K562 (cell line): ENCODE measurements around the gene CCDC183. TPM values are rescaled to one million over a fixed set of nuclear protein-coding genes. Genes with fewer than 3 reads are reported as not detected.
A peak's percentile ranks its signal among the peaks of the same experiment; 100 is the strongest.

Experiments
- HMBOX1 ChIP-seq: sonication (generic); IDR thresholded peaks from 2 replicates; pipeline ENCODE4 v1.6.1; 2016
- NCOA2 ChIP-seq, 2 experiments: fragments of 450-650 bp; IDR thresholded peaks; 2 replicates each; pipeline ENCODE4 v1.6.1; 2018; ENCODE audit warnings: mild to moderate bottlenecking in 2 of 2, moderate library complexity in 1 of 2; ENCODE audit not compliant: partially characterized antibody in 2 of 2
- PHF8 ChIP-seq: fragments of 200-600 bp; sonication (generic); IDR thresholded peaks from 2 replicates; pipeline ENCODE4 v1.6.1; 2012; ENCODE audit warnings: mixed run types, mild to moderate bottlenecking, inconsistent platforms, low read length, moderate library complexity, borderline replicate concordance
- PKNOX1 ChIP-seq: fragments of 450-650 bp; IDR thresholded peaks from 2 replicates; pipeline ENCODE4 v1.6.1; 2016
- SAFB2 ChIP-seq: fragments of 200-400 bp; formaldehyde crosslinking; IDR thresholded peaks from 2 replicates; pipeline ENCODE4 v1.6.1; 2018; ENCODE audit warnings: borderline replicate concordance, low read length, low read depth, moderate library complexity; ENCODE audit not compliant: severe bottlenecking
- ZBTB17 ChIP-seq: fragments of 450-650 bp; formaldehyde crosslinking; IDR thresholded peaks from 2 replicates; pipeline ENCODE4 v1.4.0; 2020; ENCODE audit warnings: mild to moderate bottlenecking
- ZNF668 ChIP-seq: fragments of 250-450 bp; sonication (Bioruptor Pico); IDR thresholded peaks from 2 replicates; pipeline ENCODE4 v1.8.0; 2022; ENCODE audit warnings: mild to moderate bottlenecking, inconsistent platforms
- polyA plus RNA-seq, 8 experiments: library from polyadenylated mRNA; depleted of rRNA in 4 of 8; stranded (reverse) in 5 of 8; unstranded in 3 of 8; fragments of >200 nt; fragmentation: Nextera tagmentation in 2 of 8; fragmentation: Illumina TruSeq in 1 of 8; extraction: Ambion mirVana in 2 of 8; extraction: Trizol in 1 of 8; gene quantifications; 2 replicates each; pipeline versions ENCODE4 v1.2.1 to v1.2.3, GENCODE V29; 2011 to 2014; ENCODE audit warnings: inconsistent platforms in 1 of 8, missing spikeins in 1 of 8
- total RNA-seq, 7 experiments: library from RNA; depleted of rRNA in 6 of 7; stranded (reverse); fragments of >200 nt in 6 of 7; fragmentation: Illumina TruSeq in 2 of 7; extraction: Trizol in 2 of 7; gene quantifications; 2 replicates each; pipeline versions ENCODE4 v1.2.1 to v1.2.3, GENCODE V29; 2011 to 2021; ENCODE audit warnings: low replicate concordance in 1 of 7

Gene CCDC183
- total and polyA plus RNA-seq, 9 of the 15 experiments (the other 6 are each of a cell fraction or from before 2014, with no cell fraction given): 0.21 to 0.60 (median 0.29) TPM; not detected in 4

GRCh38 chr9:136847826-136848392 lies 51.8 kb downstream of the CCDC183 start (continued):
- TF ChIP-seq ZBTB17 (CRISPR knock-in tag) (peak; percentile 50; the same call in 1 of the 2 replicates), ZNF668 (no peak), HMBOX1 (no peak), NCOA2 (IDR thresholded peaks at IDR 0.05; ENCODE audit: partially characterized antibody in 2 of 2) (no peak), PHF8 (peak; percentile 44; the same call in 1 of the 2 replicates), SAFB2 (no peak), PKNOX1 (peak; percentile 67)
- TF ChIP-seq, all 486 proteins: peak for 88
